Measurements from ENCODE around the gene SLC12A7.

DNA sequence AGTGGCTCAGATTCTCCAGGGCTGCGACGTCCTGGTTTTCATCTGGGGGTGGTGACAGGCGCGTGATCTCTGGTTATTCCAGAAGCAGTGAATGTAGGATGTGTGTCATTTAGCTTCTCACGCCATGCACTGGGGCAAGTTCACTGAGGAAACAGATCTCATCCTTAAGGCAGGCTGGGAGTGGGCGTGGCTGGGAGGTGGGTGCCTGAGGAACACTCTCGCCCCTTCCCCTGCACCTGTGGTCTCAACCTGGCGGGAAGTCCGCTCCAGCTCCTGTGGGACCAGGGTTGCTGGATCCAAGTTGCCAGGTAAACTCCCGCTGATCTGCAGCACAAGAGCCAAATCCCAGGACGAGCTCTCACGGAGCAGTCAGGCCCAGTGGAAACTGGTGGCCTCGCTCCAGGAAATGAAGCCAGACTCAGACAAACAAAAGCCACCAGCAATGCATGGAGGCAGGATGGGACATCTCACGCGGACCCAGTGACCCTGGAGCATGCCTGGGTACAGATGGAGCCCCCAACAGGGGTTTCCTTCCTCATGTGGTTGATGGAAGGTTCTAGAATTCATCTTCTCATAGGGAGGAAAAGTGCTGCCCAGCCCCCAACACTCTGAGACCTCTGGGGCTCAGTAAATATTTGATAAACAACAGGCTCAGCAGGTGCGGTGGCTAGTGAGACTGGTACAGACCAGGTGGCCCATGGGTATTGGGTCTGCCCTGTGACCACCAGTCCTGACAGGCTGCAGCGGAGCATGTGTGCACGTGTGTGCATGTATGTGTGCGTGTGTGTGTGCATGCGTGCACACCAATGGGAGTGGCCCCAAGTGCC is 16.3 kb upstream of the SLC12A7 start:
- no peak for TF ChIP-seq ZNF274 (IDR thresholded peaks at IDR 0.05; ENCODE audit: low read depth, low read length)
- TF ChIP-seq YY1 (IDR thresholded peaks at IDR 0.05; ENCODE audit: insufficient read depth, insufficient read length): no peak
- TF ChIP-seq SUZ12 (IDR thresholded peaks at IDR 0.05; ENCODE audit: extremely low read depth, insufficient read depth, insufficient read length): no peak

Data from NT2/D1 (cell line).